ELF-1 (cell line): ENCODE results near the gene RRM2.

Source experiments
- DNase-seq: peaks from one replicate; pipeline ENCODE4 v3.0.0-alpha.2; 2016; ENCODE audit warnings: low read depth, low spot score

RRM2 gene

GRCh38 chr2:10122500-10123280 is at the start of gene RRM2:
Gene RRM2 (plus strand): TSS chr2:10122739. CDS start chr2:10122799, 60 bp downstream.
- peak; percentile 98 for DNase-seq

- DNase-seq: no peak
These were observed 48.8 kb upstream of the RRM2 start for GRCh38 chr2:10073706-10074105.

GRCh38 chr2:10075101-10075500 is 47.4 kb upstream of the RRM2 start:
- no peak for DNase-seq

- no peak for DNase-seq
These were observed 46.8 kb upstream of the RRM2 start for GRCh38 chr2:10075571-10076209.

- no peak for DNase-seq
These were observed 46.0 kb upstream of the RRM2 start for GRCh38 chr2:10076511-10076910.

- no peak for DNase-seq
These were observed 45.5 kb upstream of the RRM2 start for GRCh38 chr2:10076988-10077527.

GRCh38 chr2:10078001-10078400 is 44.5 kb upstream of the RRM2 start:
- DNase-seq: no peak

GRCh38 chr2:10078704-10079265 is 43.8 kb upstream of the RRM2 start:
- peak; percentile 63 for DNase-seq

GRCh38 chr2:10079266-10079869 is 43.2 kb upstream of the RRM2 start:
- no peak for DNase-seq

GRCh38 chr2:10079870-10080535 is 42.5 kb upstream of the RRM2 start, which contains the start of gene CYS1:
Gene CYS1 (minus strand): TSS chr2:10080411. CDS start chr2:10080223, 188 bp downstream.
- DNase-seq: no peak

GRCh38 chr2:10080536-10081304 is 41.8 kb upstream of the RRM2 start:
- DNase-seq: no peak

GRCh38 chr2:10083046-10083445 is 39.5 kb upstream of the RRM2 start:
- DNase-seq: no peak

GRCh38 chr2:10083692-10084211 is 38.8 kb upstream of the RRM2 start:
- no peak for DNase-seq

GRCh38 chr2:10084223-10084865 is 38.2 kb upstream of the RRM2 start:
- no peak for DNase-seq

GRCh38 chr2:10085043-10085667 is 37.4 kb upstream of the RRM2 start:
- DNase-seq: no peak

- DNase-seq: no peak
These were observed 36.9 kb upstream of the RRM2 start for GRCh38 chr2:10085668-10086059.

- no peak for DNase-seq
These were observed 35.6 kb upstream of the RRM2 start for GRCh38 chr2:10086950-10087349.

- no peak for DNase-seq
These were observed 35.2 kb upstream of the RRM2 start for GRCh38 chr2:10087360-10087759.

- DNase-seq: no peak
These were observed 32.9 kb upstream of the RRM2 start for GRCh38 chr2:10089565-10090190.
